WTC11 (cell line): Measurements from ENCODE around the gene RAB3GAP1.

ENCODE experiments used
- CTCF ChIP-seq: fragments of 200-600 bp; IDR thresholded peaks from 2 replicates; pipeline ENCODE4 v1.8.0; 2022; ENCODE audit warnings: antibody characterized with exemption
- NR3C1 ChIP-seq: sonication (generic); formaldehyde crosslinking; conservative IDR thresholded peaks from 2 replicates; pipeline ENCODE4 v1.8.1; 2023; ENCODE audit warnings: low read depth, mild to moderate bottlenecking, missing genetic modification reagents
- OVOL2 ChIP-seq: fragments of 250-450 bp; sonication (Bioruptor Pico); IDR thresholded peaks from 2 replicates; pipeline ENCODE4 v1.9.0; 2021; ENCODE audit warnings: mild to moderate bottlenecking, borderline replicate concordance
- ZNF232 ChIP-seq: sonication (generic); formaldehyde crosslinking; IDR thresholded peaks from 2 replicates; pipeline ENCODE4 v1.8.0; 2022; ENCODE audit warnings: mild to moderate bottlenecking, missing genetic modification reagents

- TF ChIP-seq CTCF (no peak), OVOL2 (no peak), ZNF232 (no peak), NR3C1 (CRISPR knock-in tag) (no peak)
Observed at GRCh38 chr2:135022952-135023880, 28.9 kb upstream of the RAB3GAP1 start.
